Measurements from ENCODE around the gene EXOC8. TPM values are rescaled to one million over a fixed set of nuclear protein-coding genes. Genes with fewer than 3 reads are reported as not detected.

EXOC8 gene
- total RNA-seq, 1 donor from 2014 or later, result 15.2 TPM

- Histone ChIP-seq H2AFZ (ENCODE audit: low read depth, low read length) (no peak overlapping the region), H3K36me3 (ENCODE audit: insufficient read depth, low read length) (peaks cover 16% of the 10 kb centered on the region), H3K9me3 (ENCODE audit: insufficient read depth, low read depth, low read length) (no peaks in the 10 kb centered on the region), H3K4me1 (ENCODE audit: insufficient read depth, low read length) (peaks cover 5% of the 10 kb centered on the region), H3K27me3 (ENCODE audit: insufficient read depth, low read length) (no peaks in the 10 kb centered on the region), H3K9ac (ENCODE audit: low read length) (no peak overlapping the region), H4K20me1 (ENCODE audit: insufficient read depth, low read length) (no peaks in the 10 kb centered on the region), H3K4me2 (ENCODE audit: low read length) (no peak overlapping the region), H3K27ac (ENCODE audit: low read depth, low read length) (no peak overlapping the region), H3K79me2 (ENCODE audit: insufficient read depth, low read length) (no peaks in the 10 kb centered on the region), H3K4me3 (ENCODE audit: insufficient read depth, low read depth, low read length) (no peak overlapping the region)
- no peak for FAIRE-seq
- H3K27me3 Mint-ChIP-seq (ENCODE audit: low read depth, unreplicated experiment), result no peaks in the 10 kb centered on the region
- no peaks in the 10 kb centered on the region for H3K36me3 Mint-ChIP-seq (ENCODE audit: low read depth, unreplicated experiment)
- TF ChIP-seq EZH2 (IDR thresholded peaks at IDR 0.05; ENCODE audit: insufficient read depth, low read length) (no peak), CTCF (IDR thresholded peaks at IDR 0.05; ENCODE audit: insufficient read depth, low read depth, low read length) (no peak)
- H3K4me1 Mint-ChIP-seq (ENCODE audit: low read depth, unreplicated experiment), result peaks cover 12% of the 10 kb centered on the region
- H3K9me3 Mint-ChIP-seq (ENCODE audit: unreplicated experiment), result no peaks in the 10 kb centered on the region
- H3K4me3 Mint-ChIP-seq (ENCODE audit: unreplicated experiment), result no peak overlapping the region
- H3K27ac Mint-ChIP-seq (ENCODE audit: unreplicated experiment), result peak overlapping the region; percentile 6
- DNase-seq (ENCODE audit: low read depth), result no peak
Measured at GRCh38 chr1:231355171-231355570, 17.5 kb upstream of the EXOC8 start.

- Mint-ChIP-seq H3K27ac (ENCODE audit: unreplicated experiment) (no peak overlapping the region), H3K4me3 (ENCODE audit: unreplicated experiment) (no peak overlapping the region), H3K27me3 (ENCODE audit: low read depth, unreplicated experiment) (no peaks in the 10 kb centered on the region), H3K9me3 (ENCODE audit: unreplicated experiment) (no peaks in the 10 kb centered on the region), H3K4me1 (ENCODE audit: low read depth, unreplicated experiment) (peaks cover 12% of the 10 kb centered on the region), H3K36me3 (ENCODE audit: low read depth, unreplicated experiment) (no peaks in the 10 kb centered on the region)
- Histone ChIP-seq H3K79me2 (ENCODE audit: insufficient read depth, low read length) (no peaks in the 10 kb centered on the region), H4K20me1 (ENCODE audit: insufficient read depth, low read length) (no peaks in the 10 kb centered on the region), H3K4me1 (ENCODE audit: insufficient read depth, low read length) (peaks cover 5% of the 10 kb centered on the region), H3K36me3 (ENCODE audit: insufficient read depth, low read length) (peaks cover 22% of the 10 kb centered on the region), H3K27me3 (ENCODE audit: insufficient read depth, low read length) (no peaks in the 10 kb centered on the region), H2AFZ (ENCODE audit: low read depth, low read length) (no peak overlapping the region), H3K4me3 (ENCODE audit: insufficient read depth, low read depth, low read length) (no peak overlapping the region), H3K4me2 (ENCODE audit: low read length) (no peak overlapping the region), H3K9me3 (ENCODE audit: insufficient read depth, low read depth, low read length) (no peaks in the 10 kb centered on the region), H3K27ac (ENCODE audit: low read depth, low read length) (no peak overlapping the region), H3K9ac (ENCODE audit: low read length) (no peak overlapping the region)
- DNase-seq (ENCODE audit: low read depth), result no peak
- no peak for FAIRE-seq
- no peak for TF ChIP-seq CTCF (IDR thresholded peaks at IDR 0.05; ENCODE audit: insufficient read depth, low read depth, low read length)
- no peak for TF ChIP-seq EZH2 (IDR thresholded peaks at IDR 0.05; ENCODE audit: insufficient read depth, low read length)
Measured at GRCh38 chr1:231354330-231355020, 16.8 kb upstream of the EXOC8 start.

GRCh38 chr1:231353086-231353485, 15.4 kb upstream of the EXOC8 start:
- Histone ChIP-seq H3K4me2 (ENCODE audit: low read length) (no peak overlapping the region), H3K9ac (ENCODE audit: low read length) (no peak overlapping the region), H4K20me1 (ENCODE audit: insufficient read depth, low read length) (no peaks in the 10 kb centered on the region), H3K9me3 (ENCODE audit: insufficient read depth, low read depth, low read length) (no peaks in the 10 kb centered on the region), H3K27me3 (ENCODE audit: insufficient read depth, low read length) (no peaks in the 10 kb centered on the region), H3K4me1 (ENCODE audit: insufficient read depth, low read length) (peaks cover 5% of the 10 kb centered on the region), H3K79me2 (ENCODE audit: insufficient read depth, low read length) (no peaks in the 10 kb centered on the region), H3K36me3 (ENCODE audit: insufficient read depth, low read length) (peaks cover 23% of the 10 kb centered on the region), H3K4me3 (ENCODE audit: insufficient read depth, low read depth, low read length) (no peak overlapping the region), H3K27ac (ENCODE audit: low read depth, low read length) (no peak overlapping the region), H2AFZ (ENCODE audit: low read depth, low read length) (no peak overlapping the region)
- Mint-ChIP-seq H3K27ac (ENCODE audit: unreplicated experiment) (no peak overlapping the region), H3K27me3 (ENCODE audit: low read depth, unreplicated experiment) (no peaks in the 10 kb centered on the region), H3K9me3 (ENCODE audit: unreplicated experiment) (no peaks in the 10 kb centered on the region), H3K4me1 (ENCODE audit: low read depth, unreplicated experiment) (peaks cover 11% of the 10 kb centered on the region), H3K36me3 (ENCODE audit: low read depth, unreplicated experiment) (no peaks in the 10 kb centered on the region), H3K4me3 (ENCODE audit: unreplicated experiment) (no peak overlapping the region)
- DNase-seq (ENCODE audit: low read depth) (no peak), FAIRE-seq (no peak)
- TF ChIP-seq EZH2 (IDR thresholded peaks at IDR 0.05; ENCODE audit: insufficient read depth, low read length), result no peak
- TF ChIP-seq CTCF (IDR thresholded peaks at IDR 0.05; ENCODE audit: insufficient read depth, low read depth, low read length), result no peak

Data from astrocyte (in vitro differentiated cells and primary cell).